Right cardiac atrium (tissue), 5 donors: ENCODE data around the gene CLEC2D. TPM values are rescaled to one million over a fixed set of nuclear protein-coding genes. Genes with fewer than 3 reads are reported as not detected.

Source experiments
- ATAC-seq, 2 donors: fragments of 200-7000 bp; cut with Tn5 transposase; one replicate each; pipeline versions ENCODE4 v1.8.0 to v1.9.1; 2020; ENCODE audit warnings: moderate library complexity in 2 of 2, mild to moderate bottlenecking in 1 of 2
- DNase-seq, 3 donors: peaks; one replicate each; pipeline ENCODE4 v3.0.0-alpha.2; 2020
- H3K27ac ChIP-seq: one replicate; pipeline ENCODE4 v1.5.1; 2013; ENCODE audit warnings: mild to moderate bottlenecking, low read length, control low read depth, moderate library complexity
- H3K27me3 ChIP-seq: one replicate; pipeline ENCODE4 v1.6.1; 2013; ENCODE audit not compliant: control insufficient read depth, insufficient read depth
- H3K4me1 ChIP-seq: one replicate; pipeline ENCODE4 v1.6.1; 2013; ENCODE audit warnings: low read length; ENCODE audit not compliant: control insufficient read depth, insufficient read depth
- H3K4me3 ChIP-seq: one replicate; pipeline ENCODE4 v1.5.1; 2013; ENCODE audit warnings: low read length, control low read depth
- H3K9me3 ChIP-seq: one replicate; pipeline ENCODE4 v1.6.1; 2013; ENCODE audit warnings: low read length; ENCODE audit not compliant: control insufficient read depth
- WGBS: extraction: QIAGEN DNeasy Blood & Tissue Kit; methylation state at CpG from one replicate; pipeline ENCODE4 v1.1.7; 2013; 5-methylcytosine and 5-hydroxymethylcytosine counted together
- intact Hi-C, 4 donors: fragments of 100-400 bp; cut with DNase I; formaldehyde crosslinking; loops; one replicate each; pipeline versions ENCODE4 v1.11.0 to v1.14.0; 2022 to 2023
- long read RNA-seq, 4 donors: library from polyadenylated mRNA; unstranded; transcript quantifications; one replicate each; pipeline ENCODE4 v2.0.0, GENCODE V29; 2020 to 2021
- polyA plus RNA-seq: library from polyadenylated mRNA; stranded (reverse); fragments of 200-250 nt; gene quantifications from one replicate; pipeline ENCODE4 v1.2.3, GENCODE V29; 2013
- total RNA-seq, 4 donors: library from RNA; stranded (reverse); fragmentation: NEBNext Ultra II Directional; extraction: Animal tissue kit (Norgen Biotek cat#: 25700); gene quantifications; one replicate each; pipeline ENCODE4 v1.2.1, GENCODE V29; 2021
- donor health status: healthy with polysubstance abuse.
- donor health status: DM: no; HTN: yes; CAD: no.
- donor health status: DM: no; HTN: no; CAD: no.
- donor health status: DM: no; HTN: yes; CAD: no; lungs with severe emphysema.
- donor health status: DM: yes; HTN: yes; CAD: no.

The CLEC2D gene, protein sequence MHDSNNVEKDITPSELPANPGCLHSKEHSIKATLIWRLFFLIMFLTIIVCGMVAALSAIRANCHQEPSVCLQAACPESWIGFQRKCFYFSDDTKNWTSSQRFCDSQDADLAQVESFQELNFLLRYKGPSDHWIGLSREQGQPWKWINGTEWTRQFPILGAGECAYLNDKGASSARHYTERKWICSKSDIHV
- 10 to 100 TPM in 3 of 4 donors, 1 to 10 TPM in 1; 9.6 to 17.8 (median 12.9) TPM for total RNA-seq
- 3.1 TPM for polyA plus RNA-seq
- long read RNA-seq, donor 1, partial matches to known transcripts, result 0 of 1 reads
- long read RNA-seq, donor 1, other reads (novel, unspliced or antisense), result 1 of 1 reads
- long read RNA-seq, donor 2, partial matches to known transcripts, result 0 of 3 reads
- long read RNA-seq, donor 2, other reads (novel, unspliced or antisense), result 3 of 3 reads
- long read RNA-seq, donor 3, result 0 reads
- long read RNA-seq, donor 4, partial matches to known transcripts, result 0 of 1 reads
- long read RNA-seq, donor 4, other reads (novel, unspliced or antisense), result 1 of 1 reads

DNA sequence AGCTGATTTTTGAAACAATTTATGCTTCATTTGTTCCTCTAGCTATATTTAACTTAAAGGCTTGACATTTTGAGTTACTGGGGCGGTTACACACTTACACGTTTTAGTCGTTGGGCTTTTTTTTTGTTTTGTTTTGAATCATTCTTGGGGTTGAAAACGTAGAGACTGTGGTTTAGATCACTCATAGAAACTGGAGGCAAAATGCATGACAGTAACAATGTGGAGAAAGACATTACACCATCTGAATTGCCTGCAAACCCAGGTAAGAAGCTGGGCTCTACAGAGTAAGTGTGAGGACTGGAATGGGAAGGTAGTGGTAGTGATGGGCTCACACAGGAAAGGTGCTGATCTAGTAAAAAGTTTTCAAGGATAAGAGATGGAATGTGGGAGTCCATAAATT, at the start of gene CLEC2D:
CLEC2D (plus strand) TSS at position 180 of the 400 bp plus-strand sequence; CDS start at position 202, 22 bp downstream.
- H3K4me1 ChIP-seq, result peaks cover 6% of the 10 kb centered on the region
- no peak for DNase-seq
- no peak for ATAC-seq
- H3K4me3 ChIP-seq, result no peak within 1 kb of the TSS
- 89% methylated on average over 4 of the region's 4 CpGs for WGBS
- H3K27ac ChIP-seq, result no peak within 1 kb of the TSS
- H3K27me3 ChIP-seq, result no peaks in the 10 kb centered on the region
- intact Hi-C loops, result no loop called here
- no peaks in the 10 kb centered on the region for H3K9me3 ChIP-seq

DNA sequence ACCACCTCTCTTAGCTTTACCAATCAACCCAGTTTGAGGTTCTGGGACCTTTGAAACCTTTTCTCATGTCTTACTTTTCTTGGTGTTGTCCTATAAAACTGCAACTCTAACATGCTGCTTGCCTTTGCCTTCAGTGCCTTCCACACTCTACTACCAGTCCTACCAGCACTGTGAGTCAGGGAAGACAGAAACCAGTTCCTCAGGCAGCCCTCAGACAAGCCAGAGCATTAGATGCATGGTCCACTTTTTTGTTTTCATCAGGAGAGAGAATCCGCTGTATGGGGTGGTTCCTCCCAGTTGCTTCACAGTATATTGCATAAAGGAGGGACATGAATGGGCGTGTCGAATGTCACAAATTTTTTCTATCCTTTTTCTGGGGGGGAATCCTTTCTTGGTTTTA, 44.5 kb upstream of the CLEC2D start:
- no peak for ATAC-seq
- DNase-seq, result no peak
- no peaks in the 10 kb centered on the region for H3K27me3 ChIP-seq
- H3K9me3 ChIP-seq, result no peaks in the 10 kb centered on the region
- H3K27ac ChIP-seq, result no peak overlapping the region
- intact Hi-C loops, result no loop called here
- H3K4me1 ChIP-seq, result no peaks in the 10 kb centered on the region
- H3K4me3 ChIP-seq, result no peak overlapping the region
- 97% methylated on average over 3 of the region's 3 CpGs for WGBS

DNA sequence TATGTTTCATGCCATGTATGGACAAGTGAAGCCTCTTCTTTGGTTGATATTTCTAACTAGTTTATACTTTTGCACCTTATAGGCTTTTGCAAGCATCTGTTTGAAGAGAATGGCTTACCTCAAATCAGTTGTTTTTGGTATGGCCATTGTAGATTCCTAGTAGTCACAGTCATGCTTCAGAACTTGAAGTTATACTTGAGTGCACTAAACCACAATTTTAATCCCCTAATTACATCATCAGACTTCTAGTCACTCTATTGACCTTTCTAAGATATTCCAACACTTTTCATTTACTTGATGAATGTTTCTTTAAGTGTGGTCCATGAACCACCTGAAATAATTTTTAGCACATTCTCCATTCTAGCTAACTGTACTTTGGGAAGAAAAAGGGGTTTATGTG, 43.2 kb upstream of the CLEC2D start:
- no peaks in the 10 kb centered on the region for H3K27me3 ChIP-seq
- no peak overlapping the region for H3K27ac ChIP-seq
- no peak for DNase-seq
- ATAC-seq, result no peak
- no peaks in the 10 kb centered on the region for H3K4me1 ChIP-seq
- intact Hi-C loops, result no loop called here
- no peaks in the 10 kb centered on the region for H3K9me3 ChIP-seq
- no peak overlapping the region for H3K4me3 ChIP-seq

DNA sequence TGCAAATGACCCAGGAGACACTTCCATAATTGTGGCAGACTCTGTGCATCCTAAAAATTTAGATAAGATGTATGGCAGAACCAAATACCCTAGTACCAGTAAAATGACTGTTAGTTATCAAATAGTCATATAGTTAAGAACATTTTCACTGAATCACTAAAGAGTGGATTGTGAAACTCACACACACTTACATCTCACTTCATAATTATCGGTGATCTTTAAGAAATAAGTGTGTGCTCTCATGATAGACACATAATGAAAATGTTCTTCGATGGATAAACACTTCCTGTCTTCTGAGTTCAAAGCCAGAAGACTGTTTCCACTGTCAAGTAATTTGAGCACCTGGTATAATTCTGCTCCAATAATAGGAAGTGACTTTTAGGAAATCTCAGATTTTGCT, 42.7 kb upstream of the CLEC2D start:
- 82% methylated on average over 2 of the region's 2 CpGs for WGBS
- no peaks in the 10 kb centered on the region for H3K27me3 ChIP-seq
- no peak overlapping the region for H3K27ac ChIP-seq
- no peaks in the 10 kb centered on the region for H3K9me3 ChIP-seq
- ATAC-seq, result no peak
- no peak for DNase-seq
- no peaks in the 10 kb centered on the region for H3K4me1 ChIP-seq
- intact Hi-C loops, result no loop called here
- H3K4me3 ChIP-seq, result no peak overlapping the region

DNA sequence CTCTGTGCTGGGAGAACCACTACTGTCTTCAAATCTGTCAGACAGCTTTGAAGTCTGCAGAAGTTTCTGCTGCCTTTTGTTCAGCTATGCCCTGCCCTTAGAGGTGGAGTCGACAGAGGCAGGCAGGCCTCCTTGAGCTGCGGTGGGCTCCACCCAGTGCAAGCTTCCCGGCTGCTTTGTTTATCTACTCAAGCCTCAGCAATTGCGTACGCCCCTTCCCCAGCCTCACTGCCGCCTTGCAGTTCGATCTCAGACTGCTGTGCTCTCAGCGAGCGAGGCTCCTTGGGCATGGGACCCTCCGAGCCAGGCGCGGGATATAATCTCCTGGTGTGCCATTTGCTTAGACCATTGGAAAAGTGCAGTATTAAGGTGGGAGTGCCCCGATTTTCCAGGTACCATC, 36.7 kb upstream of the CLEC2D start:
- intact Hi-C loops, result loop anchor here in 1 of 4 donors (5.0 kb wide), 1 partner anchor 75 kb away; no protein-coding TSS in a partner anchor
- 95% methylated on average over 13 of the region's 13 CpGs for WGBS

DNA sequence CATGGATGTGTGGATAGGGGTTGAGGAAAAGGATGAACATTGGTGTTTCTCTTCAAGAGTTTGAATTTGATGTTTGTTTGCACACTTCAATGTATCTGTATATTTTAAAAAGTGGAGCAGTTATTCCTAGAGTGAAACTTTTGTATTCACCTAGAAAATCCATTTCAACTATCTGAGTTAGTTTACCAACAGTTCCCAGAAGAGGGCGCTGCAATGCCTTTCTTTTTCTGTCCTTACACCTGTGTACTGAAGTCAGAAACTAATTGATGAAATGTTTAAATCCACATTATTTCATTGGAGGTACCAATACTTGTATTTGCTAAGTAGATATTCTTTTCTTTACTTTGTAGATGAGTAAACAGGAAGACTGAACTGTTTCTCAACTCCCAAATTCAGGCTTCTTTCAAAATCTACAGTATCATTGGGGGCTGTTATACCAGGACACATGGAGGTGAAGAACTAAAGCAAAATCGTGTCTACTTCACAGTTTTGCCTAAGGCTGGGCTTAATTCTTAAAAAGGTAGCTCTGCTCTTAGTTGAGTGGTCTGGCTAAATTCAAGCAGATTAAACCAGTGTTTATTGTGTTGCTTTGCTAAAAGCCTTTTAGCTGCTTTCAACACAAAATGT, 35.2 kb upstream of the CLEC2D start:
- 38% methylated on average over 2 of the region's 2 CpGs for WGBS

More for the DNA sequence above, 36.7 kb upstream of the CLEC2D start:
- Histone ChIP-seq H3K27me3 (no peaks in the 10 kb centered on the region), H3K9me3 (no peaks in the 10 kb centered on the region), H3K27ac (no peak overlapping the region), H3K4me3 (no peak overlapping the region), H3K4me1 (no peaks in the 10 kb centered on the region)
- DNase-seq (no peak), ATAC-seq (no peak)

DNA sequence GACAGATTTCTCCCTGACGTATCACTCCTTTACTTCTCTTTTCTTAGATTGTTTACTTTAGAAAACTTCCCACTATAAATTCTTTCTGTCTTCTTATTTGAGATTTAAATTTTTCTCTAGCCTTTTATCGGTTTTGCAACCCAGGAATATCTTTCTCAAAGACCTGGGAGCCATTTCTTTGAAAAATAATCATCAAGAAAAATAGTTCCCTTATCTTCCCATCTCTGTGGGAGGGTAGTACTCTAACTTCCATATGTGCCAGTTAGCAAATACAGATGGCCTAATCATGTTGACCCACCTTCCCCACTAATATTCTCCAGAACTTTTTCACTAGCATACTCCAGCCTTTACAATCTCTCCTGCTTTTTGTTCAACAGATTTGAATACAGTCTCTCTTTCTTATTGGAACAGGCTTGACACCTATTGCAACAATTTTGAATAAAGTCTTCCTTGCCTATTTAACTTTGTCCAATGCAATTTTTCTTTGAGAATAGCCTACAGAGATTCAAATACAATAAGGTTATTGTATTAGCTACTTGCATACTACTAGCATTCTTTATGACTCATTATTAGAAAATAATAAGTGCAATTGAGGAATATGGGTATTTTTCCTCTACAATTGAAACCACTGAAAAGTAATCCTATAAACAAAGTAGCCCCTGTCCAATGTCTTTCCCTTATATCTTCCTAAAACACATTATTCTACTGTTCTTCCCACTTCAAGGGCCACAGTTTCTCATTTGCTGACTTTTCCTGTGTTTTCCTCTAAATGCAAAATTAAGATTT, 34.4 kb upstream of the CLEC2D start:
- no peaks in the 10 kb centered on the region for H3K27me3 ChIP-seq
- no peak overlapping the region for H3K4me3 ChIP-seq
- ATAC-seq, result no peak
- intact Hi-C loops, result loop anchor here in 2 of 4 donors (5.0 kb wide), 1 partner anchor 72 kb away; no protein-coding TSS in a partner anchor
- 71% methylated on average over 2 of the region's 2 CpGs for WGBS
- no peak for DNase-seq
- H3K9me3 ChIP-seq, result no peaks in the 10 kb centered on the region
- H3K4me1 ChIP-seq, result no peaks in the 10 kb centered on the region
- H3K27ac ChIP-seq, result no peak overlapping the region

More for the DNA sequence above, 35.2 kb upstream of the CLEC2D start:
- ATAC-seq (no peak), DNase-seq (peak in 1 of 3 donors; percentile 51)
- Histone ChIP-seq H3K4me3 (no peak overlapping the region), H3K27ac (no peak overlapping the region), H3K27me3 (no peaks in the 10 kb centered on the region), H3K9me3 (no peaks in the 10 kb centered on the region), H3K4me1 (no peaks in the 10 kb centered on the region)
- intact Hi-C loops, result loop anchor here in 1 of 4 donors (5.0 kb wide), 1 partner anchor 73 kb away; no protein-coding TSS in a partner anchor

DNA sequence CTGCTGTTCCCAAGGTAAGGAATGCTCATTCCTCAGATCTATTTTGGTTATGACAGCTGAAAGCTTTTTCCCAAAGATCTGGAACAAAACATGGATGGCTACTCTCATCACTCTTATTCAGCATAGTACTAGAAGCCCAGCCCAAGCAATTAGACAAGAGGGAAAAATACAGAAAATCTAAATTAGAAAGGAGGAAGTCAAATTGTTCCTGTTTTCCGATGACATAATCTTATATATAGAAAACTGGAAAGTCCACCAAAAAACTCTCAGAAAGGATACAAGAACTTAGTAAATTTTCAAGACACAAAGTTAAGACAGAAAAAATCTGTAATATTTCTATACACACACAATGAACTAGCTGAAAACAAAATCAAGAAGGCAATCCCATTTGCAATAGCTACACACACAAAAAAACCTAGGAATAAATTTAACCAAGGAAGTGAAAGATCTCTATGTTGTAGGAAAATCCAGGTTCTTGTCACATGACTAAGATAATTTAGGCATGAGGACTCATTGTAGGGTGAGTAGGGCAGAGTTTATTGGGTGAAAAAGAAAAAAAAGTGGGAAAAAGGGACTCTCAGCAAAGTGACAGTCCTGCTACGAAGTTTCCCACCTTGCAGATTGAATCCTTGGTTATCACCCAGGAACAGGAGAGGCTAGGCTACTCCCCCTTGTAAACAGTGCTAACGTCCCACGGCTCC, 33.2 kb upstream of the CLEC2D start:
- ATAC-seq, result no peak
- no peak for DNase-seq
- Histone ChIP-seq H3K27ac (no peak overlapping the region), H3K9me3 (no peaks in the 10 kb centered on the region), H3K4me3 (no peak overlapping the region), H3K27me3 (no peaks in the 10 kb centered on the region), H3K4me1 (no peaks in the 10 kb centered on the region)
- WGBS, result 76% methylated on average over 4 of the region's 4 CpGs
- intact Hi-C loops, result loop anchor here in 1 of 4 donors (5.0 kb wide), 1 partner anchor 71 kb away; no protein-coding TSS in a partner anchor

DNA sequence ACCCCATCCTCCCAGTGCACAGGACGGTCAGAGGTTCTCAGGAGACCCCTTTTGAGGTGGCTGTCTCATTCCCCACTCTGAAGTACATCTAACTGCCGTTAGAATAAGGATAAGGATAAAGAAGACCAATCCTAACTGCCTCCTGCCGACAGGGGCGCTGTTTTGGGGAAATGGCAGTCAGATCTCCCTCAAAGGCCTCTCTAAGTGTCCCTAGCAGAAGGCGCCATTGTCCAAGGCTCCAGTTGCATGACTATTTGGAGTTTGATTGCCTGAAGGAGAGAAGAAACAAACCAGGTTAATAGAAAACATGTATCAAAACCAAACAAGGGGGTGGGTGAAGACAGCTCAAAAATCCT, 32.7 kb upstream of the CLEC2D start:
- H3K9me3 ChIP-seq, result no peaks in the 10 kb centered on the region
- no peak overlapping the region for H3K27ac ChIP-seq
- no peak overlapping the region for H3K4me3 ChIP-seq
- no peaks in the 10 kb centered on the region for H3K27me3 ChIP-seq
- intact Hi-C loops, result loop anchor here in 1 of 4 donors (5.0 kb wide), 1 partner anchor 70 kb away; no protein-coding TSS in a partner anchor
- no peak for DNase-seq
- WGBS, result 85% methylated on average over 5 of the region's 5 CpGs
- ATAC-seq, result no peak
- no peaks in the 10 kb centered on the region for H3K4me1 ChIP-seq

DNA sequence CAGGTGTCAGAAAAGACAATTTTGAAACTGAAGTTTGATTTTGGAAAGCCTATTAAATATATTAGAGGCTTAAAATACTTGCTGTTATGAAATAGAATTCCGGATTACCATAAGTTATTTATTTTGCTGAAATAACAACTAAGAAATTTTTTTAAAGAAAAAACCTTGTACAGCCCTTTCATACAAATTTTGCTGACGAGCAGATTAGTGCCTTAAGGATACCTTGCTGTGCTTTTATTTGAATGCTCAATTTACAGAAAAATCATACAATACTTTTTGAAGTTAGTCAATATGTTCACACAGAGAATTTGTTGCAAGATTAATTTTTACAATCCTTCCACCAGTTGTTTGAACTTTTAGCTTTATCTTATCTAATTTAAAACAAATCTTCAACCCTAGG, 29.5 kb upstream of the CLEC2D start:
- H3K27me3 ChIP-seq, result no peaks in the 10 kb centered on the region
- DNase-seq (no peak), ATAC-seq (no peak)
- intact Hi-C loops, result loop anchor here in 1 of 4 donors (10.0 kb wide), 1 partner anchor 65 kb away; no protein-coding TSS in a partner anchor
- no peak overlapping the region for H3K27ac ChIP-seq
- H3K9me3 ChIP-seq, result no peaks in the 10 kb centered on the region
- no peaks in the 10 kb centered on the region for H3K4me1 ChIP-seq
- WGBS, result 92% methylated on average over 2 of the region's 2 CpGs
- no peak overlapping the region for H3K4me3 ChIP-seq
